GM23338 (cell line): ENCODE measurements around the gene GNA15. TPM values are rescaled to one million over a fixed set of nuclear protein-coding genes. Genes with fewer than 3 reads are reported as not detected.

Source experiments
- ATAC-seq: fragments of 200-7000 bp; cut with Tn5 transposase; 3 replicates; pipeline ENCODE4 v1.9.1; 2020
- DNase-seq: peaks from one replicate; pipeline ENCODE4 v3.0.0-alpha.2; 2015; ENCODE audit warnings: low spot score
- H2AFZ ChIP-seq: fragments of 200-600 bp; sonication (generic); 2 replicates; pipeline ENCODE4 v1.8.0; 2016; ENCODE audit warnings: antibody characterized with exemption, mild to moderate bottlenecking, moderate library complexity
- H3F3A ChIP-seq: fragments of 200-600 bp; sonication (generic); replicated peaks from 2 replicates; pipeline ENCODE4 v1.8.0; 2017; ENCODE audit warnings: antibody characterized with exemption, mixed run types, low read depth
- H3K27ac ChIP-seq: fragments of 200-600 bp; sonication (generic); 2 replicates; pipeline ENCODE4 v1.6.1; 2016; ENCODE audit warnings: low read depth
- H3K27me3 ChIP-seq: fragments of 200-600 bp; sonication (generic); 2 replicates; pipeline ENCODE4 v1.8.0; 2016; ENCODE audit warnings: mild to moderate bottlenecking, mixed run types, moderate library complexity; ENCODE audit not compliant: insufficient read depth
- H3K36me3 ChIP-seq: fragments of 200-600 bp; sonication (generic); 2 replicates; pipeline ENCODE4 v1.8.0; 2016; ENCODE audit warnings: mild to moderate bottlenecking; ENCODE audit not compliant: insufficient read depth
- H3K4me1 ChIP-seq: fragments of 200-600 bp; sonication (generic); 2 replicates; pipeline ENCODE4 v1.8.0; 2016; ENCODE audit warnings: mild to moderate bottlenecking, moderate library complexity; ENCODE audit not compliant: insufficient read depth
- H3K4me2 ChIP-seq: fragments of 200-600 bp; sonication (generic); 2 replicates; pipeline ENCODE4 v1.7.1; 2017; ENCODE audit warnings: mixed run types
- H3K4me3 ChIP-seq: fragments of 200-600 bp; sonication (generic); 2 replicates; pipeline ENCODE4 v1.6.1; 2016; ENCODE audit warnings: mixed run types
- H3K79me2 ChIP-seq: fragments of 200-600 bp; sonication (generic); replicated peaks from 2 replicates; pipeline ENCODE4 v1.8.0; 2017; ENCODE audit warnings: mild to moderate bottlenecking; ENCODE audit not compliant: insufficient read depth
- H3K9me2 ChIP-seq: fragments of 200-600 bp; sonication (generic); 2 replicates; pipeline ENCODE4 v1.8.0; 2017; ENCODE audit not compliant: insufficient read depth
- H4K20me1 ChIP-seq: fragments of 200-600 bp; sonication (generic); replicated peaks from 2 replicates; pipeline ENCODE4 v1.8.0; 2017; ENCODE audit warnings: mild to moderate bottlenecking; ENCODE audit not compliant: insufficient read depth
- H3K27ac Mint-ChIP-seq: 2 replicates; pipeline ENCODE4 v1.8.0; 2020; ENCODE audit warnings: inconsistent platforms, mild to moderate bottlenecking, moderate library complexity, mixed read lengths
- H3K27me3 Mint-ChIP-seq: 3 replicates; pipeline ENCODE4 v1.8.0; 2022; ENCODE audit warnings: low read depth, mild to moderate bottlenecking, moderate library complexity, mixed read lengths, inconsistent platforms; ENCODE audit not compliant: insufficient read depth, poor library complexity
- H3K36me3 Mint-ChIP-seq: 3 replicates; pipeline ENCODE4 v1.8.0; 2021; ENCODE audit warnings: low read depth, mild to moderate bottlenecking, inconsistent platforms, moderate library complexity, mixed read lengths
- H3K4me1 Mint-ChIP-seq: 3 replicates; pipeline ENCODE4 v1.8.0; 2020; ENCODE audit warnings: mild to moderate bottlenecking, inconsistent platforms, mixed read lengths
- H3K4me3 Mint-ChIP-seq: 3 replicates; pipeline ENCODE4 v1.8.0; 2021; ENCODE audit warnings: moderate library complexity, mild to moderate bottlenecking, inconsistent platforms, mixed read lengths
- H3K9me3 Mint-ChIP-seq: 3 replicates; pipeline ENCODE4 v1.8.0; 2020; ENCODE audit warnings: moderate library complexity, mild to moderate bottlenecking, inconsistent platforms, mixed read lengths
- CREB1 ChIP-seq: fragments of 250-450 bp; sonication (Bioruptor Pico); IDR thresholded peaks from 2 replicates; pipeline ENCODE4 v1.5.0; 2020; ENCODE audit warnings: low read depth, mild to moderate bottlenecking, moderate library complexity
- CTCF ChIP-seq, 2 experiments: fragments of 200-600 bp in 1 of 2; sonication (generic) in 1 of 2; conservative IDR thresholded peaks; 2 replicates each; pipeline versions ENCODE4 v1.5.1 to v1.6.1; 2016 to 2017; ENCODE audit warnings: antibody characterized with exemption in 2 of 2, low read depth in 2 of 2, mild to moderate bottlenecking in 2 of 2, moderate library complexity in 1 of 2
- ETS1 ChIP-seq: IDR thresholded peaks from 2 replicates; pipeline ENCODE4 v1.6.1; 2016; ENCODE audit warnings: antibody characterized with exemption
- JUNB ChIP-seq: IDR thresholded peaks from one replicate; pipeline ENCODE4 v1.6.1; 2016; ENCODE audit warnings: antibody characterized with exemption; ENCODE audit not compliant: unreplicated experiment
- NANOG ChIP-seq: IDR thresholded peaks from 2 replicates; pipeline ENCODE4 v1.6.1; 2016; ENCODE audit warnings: antibody characterized with exemption, borderline replicate concordance
- REST ChIP-seq: IDR thresholded peaks from one replicate; pipeline ENCODE4 v1.6.1; 2018; ENCODE audit warnings: antibody characterized with exemption; ENCODE audit not compliant: unreplicated experiment
- ZNF331 ChIP-seq: fragments of 250-450 bp; sonication (Bioruptor Pico); IDR thresholded peaks from 2 replicates; pipeline ENCODE4 v1.5.0; 2020; ENCODE audit warnings: low read depth, mild to moderate bottlenecking, moderate library complexity
- ZNF462 ChIP-seq: fragments of 250-450 bp; sonication (Bioruptor Pico); IDR thresholded peaks from 2 replicates; pipeline ENCODE4 v1.5.0; 2020; ENCODE audit warnings: mild to moderate bottlenecking, moderate library complexity
- polyA plus RNA-seq: library from polyadenylated mRNA; unstranded; fragments of >200 nt; fragmentation: Nextera tagmentation; extraction: Ambion mirVana; gene quantifications from 2 replicates; pipeline ENCODE4 v1.2.1, GENCODE V29; 2016
- total RNA-seq: library from RNA; depleted of rRNA; stranded (reverse); fragments of >200 nt; shearing (Covaris generic); gene quantifications from 2 replicates; pipeline ENCODE4 v1.2.3, GENCODE V29; 2014

Gene GNA15
- total and polyA plus RNA-seq, 2 experiments from 2014 or later: 0.14 to 0.31 TPM

- Mint-ChIP-seq H3K4me3 (peak overlapping the region; percentile 33; the same call in 1 of the 3 replicates), H3K27ac (no peak overlapping the region), H3K36me3 (peaks cover 8% of the 10 kb centered on the region; the same call in 2 of the 3 replicates), H3K4me1 (peaks cover 22% of the 10 kb centered on the region), H3K9me3 (no peaks in the 10 kb centered on the region; the same call in 2 of the 3 replicates), H3K27me3 (peaks cover 18% of the 10 kb centered on the region)
- H4K20me1 ChIP-seq: peaks cover 16% of the 10 kb centered on the region
- ATAC-seq (no peak), DNase-seq (no peak)
- peaks cover 6% of the 10 kb centered on the region; the same call in 1 of the 2 replicates for H3K4me1 ChIP-seq
- H3K9me2 ChIP-seq: no peaks in the 10 kb centered on the region
- H3K27me3 ChIP-seq: no peaks in the 10 kb centered on the region
- H3K4me3 ChIP-seq: no peak overlapping the region
- peak overlapping the region; percentile 32; the same call in 1 of the 2 replicates for H3K4me2 ChIP-seq
- no peak overlapping the region for H3K27ac ChIP-seq
- H3K79me2 ChIP-seq: peaks cover 62% of the 10 kb centered on the region
- H2AFZ ChIP-seq: no peak overlapping the region
- H3K36me3 ChIP-seq: no peaks in the 10 kb centered on the region; the same call in 1 of the 2 replicates
- H3F3A ChIP-seq: no peaks in the 10 kb centered on the region
- TF ChIP-seq ZNF462 (CRISPR knock-in tag): no peak
- no peak for TF ChIP-seq JUNB
- TF ChIP-seq ETS1: no peak
- TF ChIP-seq REST: no peak
- no peak for TF ChIP-seq CREB1 (CRISPR knock-in tag)
- TF ChIP-seq CTCF (conservative IDR thresholded peaks at IDR 0.05; ENCODE audit: low read depth in 2 of 2): no peak
- TF ChIP-seq NANOG: no peak
- TF ChIP-seq ZNF331 (CRISPR knock-in tag): no peak
These were observed 53.1 kb downstream of the GNA15 start for GRCh38 chr19:3188627-3189596.
